LNCaP clone FGC (cell line): Measurements from ENCODE around the gene LAD1.

Experiments
- DNase-seq: peaks from one replicate; pipeline ENCODE4 v3.0.0-alpha.2; 2011; ENCODE audit warnings: low read depth
- H3K4me3 ChIP-seq: 2 replicates; pipeline ENCODE4 v1.5.1; 2011; ENCODE audit warnings: mild to moderate bottlenecking, low read depth, low read length, control low read depth
- CTCF ChIP-seq: IDR thresholded peaks from 2 replicates; pipeline ENCODE4 v1.5.1; 2012; ENCODE audit warnings: mild to moderate bottlenecking; ENCODE audit not compliant: control insufficient read depth, insufficient read depth; ENCODE audit errors: extremely low read depth

The LAD1 gene

GRCh38 chr1:201349092-201349491, 50.0 kb downstream of the LAD1 start:
- H3K4me3 ChIP-seq, result no peak overlapping the region
- DNase-seq, result no peak
- no peak for TF ChIP-seq CTCF

- no peak overlapping the region for H3K4me3 ChIP-seq
- DNase-seq, result peak; percentile 8
- peak; percentile 52 for TF ChIP-seq CTCF
These were observed 50.9 kb downstream of the LAD1 start for GRCh38 chr1:201348211-201348566.

GRCh38 chr1:201347498-201348210, 51.5 kb downstream of the LAD1 start:
- DNase-seq, result no peak
- TF ChIP-seq CTCF, result no peak
- H3K4me3 ChIP-seq, result no peak overlapping the region

- no peak for DNase-seq
- H3K4me3 ChIP-seq, result no peak overlapping the region
- TF ChIP-seq CTCF, result no peak
These were observed 52.1 kb downstream of the LAD1 start for GRCh38 chr1:201346987-201347386.

GRCh38 chr1:201346337-201346939, 52.7 kb downstream of the LAD1 start:
- H3K4me3 ChIP-seq, result no peak overlapping the region
- DNase-seq, result peak; percentile 68
- TF ChIP-seq CTCF, result peak; percentile 78

- no peak overlapping the region for H3K4me3 ChIP-seq
- no peak for TF ChIP-seq CTCF
- DNase-seq, result no peak
These were observed 54.1 kb downstream of the LAD1 start for GRCh38 chr1:201345081-201345355.
